ENCODE measurements around the gene AGBL1.

Gene AGBL1

GRCh38 chr15:86327230-86327865 is 247.7 kb downstream of the AGBL1 start:
- H3K36me3 ChIP-seq (ENCODE audit: control insufficient read depth in 2 of 2, insufficient read depth in 1 of 2, low read length in 2 of 2) = no peaks in the 10 kb centered on the region
- CTCF ChIA-PET = no interaction called here
- no peak overlapping the region for H3K4me3 ChIP-seq (ENCODE audit: low read depth, low read length)
- POLR2A ChIA-PET = no interaction called here
- no peak overlapping the region for H3K27ac ChIP-seq (ENCODE audit: extremely low read depth, low read depth, low read length)
- H3K9me3 ChIP-seq (ENCODE audit: control insufficient read depth, insufficient read depth, low read depth, low read length) = no peaks in the 10 kb centered on the region
- TF ChIP-seq SCRT2 (tag by site-specific recombination; IDR thresholded peaks at IDR 0.05) = no peak
- TF ChIP-seq PBX3 (CRISPR knock-in tag; IDR thresholded peaks at IDR 0.05) = no peak
- TF ChIP-seq ZNF707 (tag by site-specific recombination; IDR thresholded peaks at IDR 0.05) = no peak
- no peak for TF ChIP-seq SALL2 (tag by site-specific recombination; IDR thresholded peaks at IDR 0.05; ENCODE audit: borderline replicate concordance)
- TF ChIP-seq INSM2 (tag by site-specific recombination; IDR thresholded peaks at IDR 0.05) = no peak
- no peak for TF ChIP-seq ZNF654 (tag by site-specific recombination; IDR thresholded peaks at IDR 0.05; ENCODE audit: low read depth)
- TF ChIP-seq ZNF596 (tag by site-specific recombination; IDR thresholded peaks at IDR 0.05) = no peak
- no peak for TF ChIP-seq ZNF560 (tag by site-specific recombination; IDR thresholded peaks at IDR 0.05; ENCODE audit: borderline replicate concordance)
- no peak for TF ChIP-seq ZNF623 (tag by site-specific recombination; IDR thresholded peaks at IDR 0.05)
- no peak for TF ChIP-seq ZNF366 (tag by site-specific recombination; conservative IDR thresholded peaks at IDR 0.05)
- no peak for TF ChIP-seq ZNF658 (tag by site-specific recombination; IDR thresholded peaks at IDR 0.05)
- no peak for TF ChIP-seq ZNF629 (tag by site-specific recombination; IDR thresholded peaks at IDR 0.05)
- TF ChIP-seq SP3 (tag by site-specific recombination; IDR thresholded peaks at IDR 0.05) = no peak
- no peak for TF ChIP-seq EGR2 (tag by site-specific recombination; IDR thresholded peaks at IDR 0.05; ENCODE audit: low read depth)
- TF ChIP-seq ZBTB10 (tag by site-specific recombination; IDR thresholded peaks at IDR 0.05) = no peak
- no peak for TF ChIP-seq ZNF488 (tag by site-specific recombination; IDR thresholded peaks at IDR 0.05)
- no peak for TF ChIP-seq ZSCAN5A (tag by site-specific recombination; IDR thresholded peaks at IDR 0.05)
- no peak for TF ChIP-seq ZNF311 (tag by site-specific recombination; IDR thresholded peaks at IDR 0.05; ENCODE audit: borderline replicate concordance)
- TF ChIP-seq ZNF404 (tag by site-specific recombination; IDR thresholded peaks at IDR 0.05) = no peak
- H3K4me1 ChIP-seq (ENCODE audit: control insufficient read depth, insufficient read depth, low read length) = peaks cover 15% of the 10 kb centered on the region; the same call in 1 of the 2 replicates
